ENCODE data around the gene LIG4.

LIG4 gene

GRCh38 chr13:108194435-108194936, 20.9 kb downstream of the LIG4 start:
- in situ Hi-C loops (cut with HindIII; ENCODE audit: low sequenced_read_pairs) = no loop called here

- in situ Hi-C loops (cut with HindIII; ENCODE audit: low sequenced_read_pairs) = no loop called here
These were observed 21.5 kb downstream of the LIG4 start for GRCh38 chr13:108193806-108194205.

DNA sequence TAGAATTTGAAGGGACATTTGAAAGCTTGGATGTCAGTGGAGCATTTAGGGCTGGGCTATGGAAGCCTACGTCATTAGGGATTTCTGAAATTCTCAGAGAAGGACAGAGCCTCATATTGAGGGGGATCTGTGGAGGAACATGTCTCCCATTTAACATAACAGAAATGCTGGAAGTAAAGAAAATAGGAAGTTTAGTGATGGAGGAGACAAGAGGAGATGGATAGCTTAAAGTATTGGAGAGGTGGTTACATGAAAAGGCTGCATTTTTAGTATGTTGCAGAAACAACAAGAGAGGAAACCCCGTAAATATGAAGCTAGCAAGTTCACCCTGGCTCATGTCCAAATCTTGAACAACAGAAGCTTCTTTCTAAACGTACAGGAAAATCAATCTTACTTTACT, 24.4 kb downstream of the LIG4 start:
- in situ Hi-C loops (cut with HindIII; ENCODE audit: low sequenced_read_pairs) = no loop called here

DNA sequence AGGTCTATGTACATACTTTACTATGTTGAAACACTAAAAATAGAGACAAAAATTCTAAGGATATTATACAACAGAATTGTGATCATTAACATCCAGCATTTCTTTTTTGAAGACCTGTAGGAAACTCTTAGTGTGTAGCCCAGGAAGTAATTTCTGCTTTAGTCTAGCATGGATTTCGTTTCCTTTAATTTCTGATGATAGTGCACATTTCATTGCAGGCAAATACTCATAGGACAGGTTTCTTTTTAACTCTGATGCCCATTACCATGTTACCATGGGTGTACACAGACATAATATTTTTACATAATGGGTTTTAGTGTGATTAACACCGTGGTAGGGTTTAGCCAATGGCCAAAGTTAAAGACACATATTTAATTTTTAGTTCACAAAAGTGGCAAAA, 27.1 kb downstream of the LIG4 start:
- in situ Hi-C loops (cut with HindIII; ENCODE audit: low sequenced_read_pairs) = no loop called here

DNA sequence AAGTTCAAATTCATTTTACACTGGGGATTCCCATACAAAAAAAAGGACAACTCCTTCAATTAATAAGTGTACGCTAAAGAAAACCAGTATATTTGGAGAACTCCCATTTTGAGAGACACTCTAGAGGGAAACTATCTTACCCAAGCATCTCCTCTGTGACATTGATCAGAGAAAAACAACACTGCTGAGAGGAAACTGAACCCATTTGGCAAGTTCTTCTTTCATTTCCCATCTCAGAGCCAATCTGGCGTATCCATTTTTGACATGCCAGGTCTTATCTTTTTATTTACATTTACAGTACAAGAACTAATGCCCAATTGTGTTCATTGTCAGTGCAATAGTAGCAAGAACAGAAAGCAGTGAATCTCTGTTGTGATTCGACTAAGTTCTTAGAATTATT, 30.1 kb downstream of the LIG4 start:
- in situ Hi-C loops (cut with HindIII; ENCODE audit: low sequenced_read_pairs) = no loop called here

DNA sequence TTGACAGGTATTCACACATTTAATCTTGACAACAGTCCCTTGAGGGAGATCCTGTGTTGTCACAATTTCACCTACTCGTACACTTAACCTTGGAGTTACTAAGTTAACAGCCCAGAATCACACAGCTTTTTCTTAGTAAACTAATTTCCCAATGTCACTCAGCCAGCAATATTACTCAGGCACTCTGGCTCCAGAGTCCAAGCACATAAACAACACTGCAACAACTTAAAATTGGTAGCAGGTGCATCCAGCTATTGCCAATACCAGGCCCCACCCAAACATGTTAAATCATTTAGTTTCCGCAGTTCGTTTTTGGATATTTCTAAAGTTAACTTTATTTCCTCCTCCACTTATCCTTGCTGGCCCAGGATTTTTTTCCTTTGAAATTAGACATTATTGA, 32.7 kb downstream of the LIG4 start:
- in situ Hi-C loops (cut with HindIII; ENCODE audit: low sequenced_read_pairs) = no loop called here

DNA sequence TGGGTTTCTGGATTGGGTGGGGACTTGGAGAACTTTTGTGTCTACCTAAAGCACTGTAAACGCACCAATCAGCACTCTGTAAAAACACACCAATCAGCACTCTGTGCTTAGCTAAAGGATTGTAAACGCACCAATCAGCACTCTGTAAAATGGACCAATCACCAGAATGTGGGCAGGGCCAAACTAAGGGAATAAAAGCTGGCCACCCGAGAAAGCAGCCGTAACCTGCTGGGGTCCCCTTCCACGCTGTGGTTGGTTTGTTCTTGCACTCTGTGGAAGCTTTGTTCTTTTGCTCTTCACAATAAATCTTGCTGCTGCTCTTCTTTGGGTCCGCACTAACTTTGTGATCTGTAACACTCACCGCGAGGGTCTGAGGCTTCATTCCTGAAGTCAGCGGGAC, 37.3 kb downstream of the LIG4 start:
- in situ Hi-C loops (cut with HindIII; ENCODE audit: low sequenced_read_pairs) = no loop called here

DNA sequence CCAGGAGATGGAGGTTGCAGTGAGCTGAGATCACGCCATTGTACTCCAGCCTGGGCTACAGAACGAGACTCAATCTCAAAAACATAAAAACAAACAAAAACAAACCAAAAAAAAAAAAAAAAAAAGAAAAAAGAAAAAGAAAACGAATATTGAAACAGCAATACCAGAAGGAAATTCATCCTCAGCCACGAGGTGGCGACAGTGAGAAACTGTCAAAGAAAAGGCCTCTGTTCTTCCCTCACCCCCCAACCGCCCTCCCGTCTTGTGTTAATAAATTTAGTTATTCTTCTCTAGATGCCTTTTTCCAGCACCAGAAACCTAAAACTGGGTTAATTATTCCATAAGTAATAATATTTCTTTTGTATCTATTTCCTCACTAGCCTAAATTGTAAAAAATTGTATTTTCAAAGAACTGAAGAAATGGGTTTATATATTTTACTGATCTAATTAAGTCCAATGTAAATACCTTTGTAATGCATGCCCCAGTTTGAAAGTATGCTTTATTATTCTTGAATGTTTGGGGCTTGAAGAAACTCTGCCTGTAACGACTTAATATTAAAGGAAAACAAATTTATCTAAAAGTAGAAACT, 38.6 kb downstream of the LIG4 start:
- in situ Hi-C loops (cut with HindIII; ENCODE audit: low sequenced_read_pairs) = no loop called here

DNA sequence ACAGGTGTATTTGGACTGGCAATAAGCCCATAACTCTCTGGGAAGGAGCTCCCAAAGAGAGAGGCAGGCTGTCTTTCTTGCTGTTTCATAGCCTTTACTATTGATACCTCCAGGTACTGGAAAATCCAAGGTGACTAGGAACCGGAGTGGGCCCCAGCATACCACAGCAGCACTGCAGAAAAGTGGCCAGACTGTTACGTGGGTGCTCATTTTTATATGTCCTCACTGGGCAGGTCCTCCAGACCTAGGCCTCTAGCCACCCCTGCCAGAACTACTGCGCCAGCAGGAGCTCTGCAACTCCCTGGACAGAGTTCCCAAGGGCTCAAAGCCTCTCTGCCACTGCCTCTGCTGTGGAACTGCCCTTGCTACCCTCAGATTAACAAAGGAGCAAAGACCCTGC, 46.4 kb downstream of the LIG4 start:
- in situ Hi-C loops (cut with HindIII; ENCODE audit: low sequenced_read_pairs) = loop anchor here (25.0 kb wide), 1 partner anchor 957 kb away; no protein-coding TSS in a partner anchor

DNA sequence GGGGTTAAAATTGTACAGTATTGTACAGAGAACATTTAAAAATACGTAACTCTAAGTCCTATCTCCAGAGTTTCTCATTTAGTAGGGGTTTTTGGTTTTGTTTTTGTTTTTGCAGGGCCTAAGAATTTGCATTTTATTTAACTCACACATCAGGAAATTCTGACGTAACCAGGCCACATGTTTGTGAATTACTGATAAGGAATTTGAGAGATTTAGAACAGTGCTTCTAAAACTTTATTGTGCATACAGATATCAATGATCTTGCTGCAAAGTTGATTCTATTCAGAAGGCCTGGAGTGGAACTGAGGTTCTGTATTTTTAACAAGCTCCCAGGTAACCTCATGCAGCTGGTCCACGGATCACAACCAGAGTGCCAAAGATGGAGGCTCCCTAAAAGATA, 49.3 kb downstream of the LIG4 start:
- in situ Hi-C loops (cut with HindIII; ENCODE audit: low sequenced_read_pairs) = loop anchor here (25.0 kb wide), 1 partner anchor 954 kb away; no protein-coding TSS in a partner anchor

DNA sequence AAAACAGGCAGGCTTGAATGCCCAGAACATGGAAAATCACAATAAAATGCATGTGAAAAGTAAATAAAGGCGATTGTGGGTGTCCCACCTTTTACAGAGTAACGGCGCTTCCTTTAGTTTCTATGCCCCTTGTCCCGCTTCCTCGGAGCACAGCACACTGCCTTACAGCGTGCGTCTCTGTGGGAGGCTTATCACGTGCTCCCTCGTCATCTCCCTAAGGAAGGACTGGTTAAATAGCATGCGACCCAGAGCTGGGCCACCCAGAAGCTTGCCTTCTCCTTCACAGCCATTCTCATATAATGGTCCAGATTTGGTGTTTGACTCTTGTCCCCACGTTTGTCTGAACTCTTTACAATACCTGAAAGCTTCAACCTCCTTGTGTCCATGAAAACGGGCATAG, 56.6 kb downstream of the LIG4 start:
- in situ Hi-C loops (cut with HindIII; ENCODE audit: low sequenced_read_pairs) = loop anchor here (25.0 kb wide), 1 partner anchor 946 kb away; no protein-coding TSS in a partner anchor
